Stimulated activated CD8-positive, alpha-beta memory T cell treated with anti-CD3 and anti-CD28 coated beads, Interleukin-15, amount 100 ng/mL, for 48 hours (primary cell): ENCODE results near the gene BCAR3.

Source experiments
- DNase-seq, 2 donors: peaks; one replicate each; pipeline ENCODE4 v3.0.0-alpha.2; 2020; ENCODE audit warnings: low read depth in 2 of 2

BCAR3 gene

GRCh38 chr1:93616221-93616995, 65.2 kb downstream of the BCAR3 start:
- DNase-seq, result no peak

- DNase-seq, result peak; percentile 50 to 57
Measured at GRCh38 chr1:93615582-93616150, 66.0 kb downstream of the BCAR3 start.

- peak; percentile 53 to 61 for DNase-seq
Measured at GRCh38 chr1:93614986-93615581, 66.6 kb downstream of the BCAR3 start.

GRCh38 chr1:93614541-93614940, 67.1 kb downstream of the BCAR3 start:
- DNase-seq, result no peak

GRCh38 chr1:93613898-93614297, 67.7 kb downstream of the BCAR3 start:
- DNase-seq, result no peak

- no peak for DNase-seq
Measured at GRCh38 chr1:93612510-93612909, 69.1 kb downstream of the BCAR3 start.

GRCh38 chr1:93611668-93612067, 70.0 kb downstream of the BCAR3 start:
- no peak for DNase-seq

GRCh38 chr1:93609536-93609935, 72.1 kb downstream of the BCAR3 start:
- DNase-seq, result no peak

- DNase-seq, result peak in 1 of 2 donors; percentile 17
Measured at GRCh38 chr1:93608187-93609109, 73.2 kb downstream of the BCAR3 start.

GRCh38 chr1:93607814-93608186, 73.8 kb downstream of the BCAR3 start:
- DNase-seq, result peak; percentile 60 to 61

- DNase-seq, result no peak
Measured at GRCh38 chr1:93605812-93606512, 75.7 kb downstream of the BCAR3 start.

- no peak for DNase-seq
Measured at GRCh38 chr1:93605026-93605568, 76.5 kb downstream of the BCAR3 start.

- DNase-seq, result no peak
Measured at GRCh38 chr1:93604411-93604810, 77.2 kb downstream of the BCAR3 start.

- DNase-seq, result no peak
Measured at GRCh38 chr1:93603601-93604000, 78.0 kb downstream of the BCAR3 start.

- DNase-seq, result no peak
Measured at GRCh38 chr1:93603106-93603505, 78.5 kb downstream of the BCAR3 start.

GRCh38 chr1:93602101-93602500, 79.5 kb downstream of the BCAR3 start:
- no peak for DNase-seq

- DNase-seq, result no peak
Measured at GRCh38 chr1:93601686-93602085, 80.0 kb downstream of the BCAR3 start.

- no peak for DNase-seq
Measured at GRCh38 chr1:93600663-93601062, 81.0 kb downstream of the BCAR3 start.

- no peak for DNase-seq
Measured at GRCh38 chr1:93599479-93599878, 82.2 kb downstream of the BCAR3 start.

- DNase-seq, result no peak
Measured at GRCh38 chr1:93598861-93599439, 82.7 kb downstream of the BCAR3 start.

- DNase-seq, result no peak
Measured at GRCh38 chr1:93598396-93598795, 83.2 kb downstream of the BCAR3 start.
